ENCODE results near the gene MATN4.
A peak's percentile ranks its signal among the peaks of the same experiment; 100 is the strongest.

Gene MATN4

DNA sequence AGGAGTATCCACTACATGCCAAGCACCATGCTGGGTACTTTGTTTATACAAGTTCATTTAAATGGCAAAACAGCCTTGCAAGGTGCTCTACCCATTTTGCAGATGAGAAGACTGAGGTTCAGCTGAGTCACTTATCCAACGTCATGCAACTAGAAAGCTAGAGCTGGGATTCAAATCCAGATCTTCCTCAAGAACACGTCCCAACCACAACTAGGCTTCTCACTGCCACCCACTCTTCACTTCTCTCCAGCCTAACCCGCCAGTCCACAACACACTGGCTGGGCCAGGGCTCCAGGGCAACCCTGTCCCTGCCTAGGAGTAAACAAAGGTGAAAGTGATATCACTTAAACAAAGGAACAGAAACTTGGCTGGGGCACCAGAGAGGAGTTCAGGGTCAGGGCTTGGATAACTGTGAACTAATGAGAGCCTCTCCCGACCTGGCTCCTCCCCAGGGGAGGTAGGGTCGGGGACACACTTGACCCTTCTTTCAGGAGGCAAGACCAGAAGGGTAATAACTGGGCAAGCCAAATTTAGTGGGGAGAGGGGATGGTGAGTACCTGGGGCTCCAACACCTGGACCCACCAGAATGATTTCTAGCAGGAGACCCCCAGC, 32.2 kb upstream of the MATN4 start:
- DNase-seq: no peak

DNA sequence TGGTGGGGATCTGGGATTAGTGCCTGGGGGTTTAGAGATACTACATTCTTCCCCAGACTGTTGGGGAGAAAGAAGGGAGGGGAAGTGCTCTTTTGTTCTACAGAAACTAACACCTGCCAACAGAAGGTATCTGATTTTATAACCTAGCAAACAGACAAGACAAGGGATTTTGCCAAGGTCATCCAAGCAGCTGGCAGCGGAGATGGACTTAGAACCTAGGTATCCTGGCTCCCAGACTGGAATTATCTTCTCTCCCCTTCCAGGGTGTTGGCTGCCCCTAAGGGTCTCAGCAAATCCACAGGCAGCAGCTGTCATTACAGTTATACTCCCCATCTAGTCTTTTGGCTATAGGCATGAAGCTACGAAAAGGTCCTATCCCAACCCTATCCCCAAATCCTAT, 31.7 kb upstream of the MATN4 start:
- no peak for DNase-seq

DNA sequence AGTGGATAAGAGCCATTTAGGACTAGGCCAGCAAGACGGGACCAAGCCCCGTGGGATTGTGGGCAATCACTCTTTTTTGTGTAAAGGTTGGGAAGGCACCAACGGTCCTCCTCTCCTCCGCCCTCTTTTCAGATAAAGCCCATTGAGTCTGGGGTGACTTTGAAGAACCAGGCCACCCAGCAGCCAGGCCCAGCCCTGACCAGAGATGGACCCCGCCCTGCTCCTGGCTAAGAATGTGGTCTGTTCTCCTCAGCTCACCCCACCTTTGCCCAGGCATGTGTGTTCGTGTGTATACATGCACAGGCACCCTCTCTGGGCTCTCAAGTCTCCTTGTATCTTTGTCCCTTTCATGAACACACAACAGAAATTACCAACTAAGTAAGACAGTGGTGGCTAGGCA, 31.0 kb upstream of the MATN4 start:
- no peak for DNase-seq

DNA sequence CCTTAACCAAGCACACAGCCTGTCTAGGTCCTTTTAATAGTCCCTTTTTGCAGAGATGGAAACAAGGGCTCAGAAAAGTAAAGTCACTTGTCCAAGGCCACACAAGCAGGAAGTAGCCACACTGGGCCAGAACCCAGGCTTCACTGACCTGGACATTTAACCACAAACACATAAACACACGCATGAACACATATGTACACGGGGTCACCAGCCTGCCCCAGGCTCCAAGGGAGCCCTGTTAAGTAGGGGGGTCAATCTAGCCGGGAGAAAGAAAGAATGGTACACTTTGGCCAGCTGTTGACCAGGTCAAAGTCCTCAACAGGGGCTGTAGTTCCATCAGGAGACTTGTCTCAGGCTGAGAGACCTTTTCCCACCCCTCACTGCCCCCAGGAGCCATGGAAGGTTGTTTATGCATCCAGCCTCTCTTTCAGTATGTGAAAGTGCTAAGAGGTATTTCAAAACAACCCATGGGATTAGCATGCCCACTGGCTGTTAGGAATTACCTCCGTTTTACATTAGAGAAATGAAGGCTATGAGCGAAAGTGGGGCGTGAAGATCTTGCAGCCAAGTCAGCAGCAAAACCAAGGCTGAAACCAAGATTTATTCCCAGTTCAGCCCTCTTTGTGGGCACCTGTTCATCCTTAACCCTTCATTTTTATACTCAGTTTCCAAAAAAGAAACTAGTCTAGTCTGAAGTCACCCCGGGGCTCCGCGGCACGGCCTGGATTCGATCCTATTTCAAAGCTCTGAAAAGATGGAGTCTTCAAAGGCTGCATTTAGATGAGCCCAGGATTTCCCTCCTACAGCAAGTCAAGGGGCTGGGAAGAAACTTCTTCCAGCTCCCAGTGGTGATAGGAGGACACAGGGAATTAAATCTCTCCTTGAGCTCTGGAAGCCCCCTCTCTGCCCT, 30.3 kb upstream of the MATN4 start:
- no peak for DNase-seq

DNA sequence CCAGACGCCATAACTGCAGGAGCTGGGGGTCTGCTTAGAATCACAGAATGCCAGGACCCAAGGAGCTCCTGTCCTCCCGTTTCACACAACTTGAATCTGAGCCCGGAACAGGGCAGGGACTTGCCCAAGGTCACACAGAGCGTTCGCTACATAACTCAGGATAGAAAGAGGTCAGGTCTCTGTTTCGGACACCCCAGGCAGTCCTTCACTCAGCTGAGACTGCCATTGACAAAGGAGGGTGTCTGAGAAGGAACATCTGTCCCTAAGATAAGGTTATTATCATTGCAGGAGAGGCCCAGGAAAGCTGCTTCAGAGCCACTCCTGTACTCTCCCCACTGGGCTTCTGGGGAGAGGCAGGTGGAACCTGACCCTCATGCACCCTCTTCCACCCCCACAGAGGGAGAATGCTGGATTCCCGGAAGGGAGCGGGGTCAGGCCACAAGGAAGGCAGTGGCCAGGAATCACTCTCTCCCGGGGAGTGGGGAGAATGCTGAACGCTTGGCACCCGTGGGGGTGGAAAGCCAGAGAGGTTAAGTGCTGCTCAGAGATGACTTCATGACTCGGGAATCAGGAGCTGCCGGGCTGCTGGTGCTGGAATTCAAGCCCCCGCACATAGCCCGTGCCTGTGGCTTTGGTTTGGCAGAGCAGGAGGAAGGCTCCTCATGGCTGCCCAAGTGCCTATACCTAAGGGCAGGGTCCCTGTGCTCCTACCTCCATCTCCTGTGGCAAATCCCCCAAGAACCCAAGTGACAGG, 29.4 kb upstream of the MATN4 start:
- no peak for DNase-seq

DNA sequence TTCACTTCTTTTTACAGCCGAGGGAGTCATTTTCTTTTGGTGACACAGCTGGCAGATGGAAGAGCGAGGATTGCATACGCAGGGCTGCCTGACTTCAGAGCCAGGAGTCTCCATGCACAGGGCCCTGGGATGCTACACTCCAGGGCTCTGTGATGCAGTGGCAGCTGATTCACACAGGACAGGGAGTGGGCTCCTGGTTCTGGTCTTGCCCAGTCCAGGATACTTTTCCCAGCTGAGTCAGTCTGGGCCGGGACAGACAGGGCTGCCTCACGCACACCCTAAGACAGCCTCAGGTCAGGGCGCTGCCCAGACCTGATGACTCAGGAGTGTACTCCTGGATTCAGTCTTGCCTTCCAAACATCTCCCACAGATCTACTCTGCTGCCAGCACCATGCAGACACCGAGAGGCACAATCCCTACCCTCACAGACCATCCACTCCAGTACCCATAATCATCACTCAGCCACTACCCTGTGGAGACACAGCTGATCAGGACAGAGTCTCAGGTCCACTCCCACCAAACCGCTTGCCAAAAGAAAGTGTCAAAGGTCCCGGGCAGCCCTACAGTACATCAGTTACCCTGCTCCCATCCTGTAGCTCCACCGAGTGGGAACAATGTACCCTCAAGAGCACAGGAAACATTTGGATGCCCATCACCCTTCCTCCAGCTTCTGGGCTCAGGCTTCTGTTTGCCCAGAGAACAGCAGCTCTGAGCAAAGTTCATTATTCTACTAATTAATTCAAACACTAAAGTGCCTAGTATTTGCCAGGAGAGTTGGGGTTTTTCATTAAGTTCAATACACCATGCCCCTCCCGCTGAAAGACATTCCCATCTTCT, 28.6 kb upstream of the MATN4 start:
- no peak for DNase-seq

DNA sequence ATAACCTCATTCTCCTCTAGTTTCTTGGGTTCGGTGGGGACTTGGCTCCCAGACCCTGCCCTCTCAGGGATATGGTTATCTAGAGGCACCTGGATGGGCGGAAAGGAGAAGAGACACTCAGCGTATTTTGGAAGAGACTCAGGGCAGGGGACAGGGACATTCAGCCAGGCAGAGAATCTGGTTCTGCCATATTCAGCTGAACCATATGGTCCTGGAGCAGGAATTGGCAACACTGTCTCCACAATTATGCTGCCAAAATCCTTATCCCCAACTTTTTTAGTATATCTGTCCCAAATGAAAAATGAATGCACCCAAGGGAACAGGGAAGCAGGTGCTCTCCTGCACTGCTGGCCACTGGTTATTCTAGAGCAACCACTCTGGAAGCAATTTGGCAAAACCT, 22.4 kb upstream of the MATN4 start:
- DNase-seq: no peak

DNA sequence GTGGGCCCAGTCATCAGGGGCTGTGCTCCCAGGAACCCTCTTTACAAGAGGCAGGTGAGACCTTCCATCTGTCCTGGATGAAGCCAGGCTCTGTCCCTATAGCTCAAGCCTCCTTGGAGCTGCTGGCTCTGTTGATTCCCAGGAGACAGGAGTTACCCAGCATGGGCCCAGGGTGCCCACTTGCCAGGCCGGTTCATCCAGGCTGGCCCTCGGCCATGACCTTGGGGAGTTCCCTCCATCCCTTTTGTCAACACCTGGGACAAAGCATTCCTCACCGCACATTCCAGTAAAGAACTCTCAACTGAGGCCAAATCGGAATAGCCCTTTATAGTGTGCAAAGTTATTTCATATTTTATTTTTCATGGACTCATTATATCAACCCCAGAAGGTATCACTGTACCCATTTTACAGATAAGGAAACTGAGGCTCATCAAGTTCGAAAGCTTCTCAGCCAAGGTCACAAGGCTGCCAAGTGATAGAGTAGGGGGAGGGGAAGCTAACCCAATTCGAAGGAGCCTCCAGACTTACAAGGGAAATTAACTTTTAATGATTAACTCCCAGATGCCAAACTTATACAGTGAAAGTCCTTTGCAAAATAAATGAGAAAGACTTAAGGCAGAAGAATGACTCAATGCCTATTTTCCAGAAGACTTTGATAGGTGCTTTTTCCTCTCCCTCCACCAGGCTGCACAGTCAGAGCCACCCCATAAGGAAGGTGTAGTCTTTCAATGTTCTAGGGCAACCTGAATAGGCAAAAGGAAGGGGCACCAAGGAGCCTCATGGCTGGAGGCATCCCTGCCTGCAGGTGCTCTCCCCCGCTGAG, 21.6 kb upstream of the MATN4 start:
- no peak for DNase-seq

DNA sequence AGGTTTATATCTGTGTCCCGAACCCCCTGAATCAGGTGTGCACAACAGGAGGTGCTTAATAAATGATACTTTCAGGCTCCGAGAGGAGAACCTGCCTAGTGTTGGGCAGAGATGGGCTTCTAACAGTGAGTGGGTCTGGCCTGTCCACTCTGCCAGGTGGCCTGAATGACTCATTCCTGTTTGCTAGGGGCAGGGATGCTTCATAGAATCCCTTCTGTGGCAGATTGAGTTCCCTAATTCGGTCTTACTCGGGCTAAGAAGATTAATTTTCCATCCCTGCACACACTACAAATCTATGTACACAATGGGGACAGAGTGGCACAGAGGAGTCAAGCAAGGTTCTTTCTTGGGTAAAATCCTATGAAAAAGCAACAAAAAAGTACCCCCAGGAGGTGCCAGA, 20.4 kb upstream of the MATN4 start:
- DNase-seq: no peak

DNA sequence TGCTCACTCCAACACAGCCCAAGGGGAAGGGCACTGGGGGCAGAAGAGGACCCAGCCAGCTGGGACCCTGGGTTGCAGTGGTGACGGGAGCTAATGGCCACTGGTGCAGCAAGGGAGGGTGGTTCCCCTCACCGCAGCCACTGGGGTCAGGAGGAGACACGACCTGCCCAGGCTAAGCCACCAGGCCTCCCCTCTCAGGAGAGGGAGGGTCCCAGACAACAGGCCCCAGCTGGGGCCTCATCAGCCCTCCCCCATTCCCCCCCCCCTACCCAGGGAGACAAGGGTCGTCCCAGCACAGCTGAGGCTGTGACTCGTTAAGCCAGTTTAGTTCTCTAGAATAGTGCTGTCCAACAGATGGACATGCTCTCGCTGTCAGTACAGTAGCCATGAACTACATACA, 17.3 kb upstream of the MATN4 start:
- no peak for DNase-seq

DNA sequence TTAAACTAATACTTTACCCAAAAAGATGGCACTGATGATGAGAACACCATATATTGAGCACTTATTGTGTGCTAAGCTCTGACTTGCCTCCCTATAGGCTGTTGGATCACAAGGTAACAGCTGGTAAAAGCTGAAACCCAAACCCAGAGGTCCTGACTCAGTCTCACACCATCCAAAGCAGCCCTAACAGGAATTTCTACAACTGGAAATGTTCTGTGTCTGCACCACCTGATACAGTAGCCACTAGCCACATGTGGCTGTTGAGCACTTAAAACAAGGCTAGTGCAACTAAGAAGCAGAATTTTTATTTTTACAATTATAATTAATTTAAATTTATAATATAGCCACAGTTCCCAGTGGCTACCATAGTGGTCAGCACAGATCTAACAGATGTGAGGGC, 15.6 kb upstream of the MATN4 start:
- DNase-seq: no peak

DNA sequence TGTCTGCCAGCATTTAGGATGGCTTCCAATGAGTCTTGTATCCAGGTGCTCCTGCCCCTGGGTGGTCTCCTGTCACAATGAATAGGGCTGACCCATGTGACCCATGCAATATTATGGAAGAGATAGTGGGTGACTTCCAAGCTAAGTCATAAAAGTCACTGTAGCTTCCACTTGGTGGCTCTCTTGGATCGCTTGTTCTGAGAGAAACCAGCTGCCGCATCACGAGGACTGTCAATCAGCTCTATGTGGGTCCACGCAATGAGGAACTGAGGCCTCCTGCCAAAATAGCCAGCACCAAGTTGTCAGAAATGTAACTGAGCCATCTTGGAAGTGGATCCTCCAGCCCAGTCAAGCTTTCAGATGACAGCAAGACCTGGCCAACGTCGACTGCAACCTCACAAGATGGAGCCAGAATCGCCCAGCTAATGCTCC, 14.9 kb upstream of the MATN4 start:
- no peak for DNase-seq

DNA sequence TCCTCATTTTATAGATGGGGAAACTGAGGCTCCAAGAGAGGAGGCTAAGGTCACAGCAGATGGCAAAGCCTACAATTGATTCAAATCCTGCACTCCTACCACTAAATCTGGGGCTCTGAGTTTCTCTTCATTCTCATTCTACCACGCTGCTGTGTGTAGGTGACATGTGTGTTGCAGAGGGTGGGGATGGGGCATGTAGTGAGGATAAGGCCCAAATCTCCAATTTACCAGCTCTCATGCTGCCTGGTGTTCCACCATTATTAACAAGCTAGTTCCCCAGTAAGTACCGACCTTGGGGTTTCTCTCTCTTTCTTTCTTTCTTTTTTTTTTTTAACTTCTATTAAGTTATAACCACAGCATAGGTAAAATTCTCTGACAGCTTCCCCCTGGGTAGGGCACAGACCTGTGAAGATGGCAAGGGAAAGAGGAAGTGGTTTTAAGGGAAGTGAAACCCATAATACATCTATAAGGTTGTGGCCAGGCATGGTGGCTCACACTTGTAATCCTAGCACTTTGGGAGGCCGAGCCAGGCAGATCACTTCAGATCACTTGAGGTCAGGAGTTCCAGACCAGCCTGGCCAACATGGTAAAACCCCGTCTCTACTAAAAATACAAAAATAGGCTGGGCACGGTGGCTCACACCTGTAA, 13.0 kb upstream of the MATN4 start:
- peak in 3 of 6 experiments; percentile 14 to 30 (median 24) for DNase-seq

DNA sequence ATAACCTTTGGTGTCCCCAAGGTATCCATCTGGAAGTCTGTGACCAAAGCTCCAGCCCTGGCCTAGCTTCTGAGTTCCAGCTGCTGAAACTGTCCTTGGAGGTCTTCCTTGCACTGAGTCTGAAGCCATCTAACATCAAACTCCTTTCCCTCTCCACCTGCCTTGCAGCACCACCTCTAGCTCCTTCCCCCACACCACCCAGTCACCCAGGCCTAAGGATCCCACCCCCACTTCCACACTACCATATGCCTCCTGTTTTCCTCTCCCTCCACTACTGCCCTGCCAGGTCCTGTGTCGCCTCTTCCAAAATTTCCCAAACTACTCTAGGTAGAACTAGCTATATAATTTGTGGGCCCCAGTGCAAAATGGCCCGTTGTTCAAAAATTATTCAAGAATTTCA, 10.8 kb upstream of the MATN4 start:
- DNase-seq: no peak

DNA sequence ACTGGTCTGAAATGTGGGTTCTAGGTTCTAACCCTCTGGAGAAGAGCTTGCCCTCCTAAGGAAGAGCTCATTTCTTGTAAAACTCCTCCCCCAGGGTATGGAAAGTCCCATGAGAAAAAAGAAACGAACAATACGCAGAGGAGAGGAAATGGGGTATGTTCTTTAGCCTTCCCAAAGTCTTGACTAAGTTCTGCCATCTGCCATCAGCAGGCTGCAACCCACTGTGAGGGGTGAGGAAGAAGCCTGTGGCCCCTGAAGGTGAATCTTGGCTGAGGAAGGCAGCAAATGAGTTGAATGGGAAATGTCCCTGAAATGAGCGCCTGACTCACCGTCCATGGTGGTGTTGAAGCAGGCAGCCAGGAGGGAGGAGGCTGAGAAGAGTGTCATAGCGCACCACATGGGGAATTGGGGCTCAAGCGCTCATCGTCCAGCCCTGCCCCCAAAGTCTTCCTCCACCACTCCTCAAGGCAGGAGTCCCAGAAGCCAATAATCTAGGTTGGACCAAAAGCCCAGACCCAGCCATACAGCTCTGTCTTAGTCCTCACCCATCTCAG, 10.4 kb upstream of the MATN4 start:
- DNase-seq: no peak

DNA sequence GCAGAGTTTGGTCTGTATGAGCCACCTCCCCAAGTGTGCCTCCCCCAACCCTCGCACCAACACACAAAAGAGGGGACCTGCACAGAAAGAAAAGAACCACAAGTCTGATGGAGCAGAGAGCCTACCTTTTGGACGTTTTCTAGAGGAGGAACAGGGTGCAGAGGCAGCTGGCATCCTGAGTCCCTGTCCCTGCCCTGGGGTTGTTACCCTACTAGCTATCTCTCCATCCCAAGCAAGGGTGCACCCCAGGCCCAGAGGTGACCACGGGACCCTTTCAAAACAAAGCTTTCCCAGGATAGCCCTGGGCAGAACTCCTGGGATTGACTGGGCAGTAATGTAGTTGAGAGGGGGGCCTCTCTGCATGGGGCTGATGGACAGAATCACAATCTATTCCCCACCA, 9.7 kb upstream of the MATN4 start:
- DNase-seq: no peak

DNA sequence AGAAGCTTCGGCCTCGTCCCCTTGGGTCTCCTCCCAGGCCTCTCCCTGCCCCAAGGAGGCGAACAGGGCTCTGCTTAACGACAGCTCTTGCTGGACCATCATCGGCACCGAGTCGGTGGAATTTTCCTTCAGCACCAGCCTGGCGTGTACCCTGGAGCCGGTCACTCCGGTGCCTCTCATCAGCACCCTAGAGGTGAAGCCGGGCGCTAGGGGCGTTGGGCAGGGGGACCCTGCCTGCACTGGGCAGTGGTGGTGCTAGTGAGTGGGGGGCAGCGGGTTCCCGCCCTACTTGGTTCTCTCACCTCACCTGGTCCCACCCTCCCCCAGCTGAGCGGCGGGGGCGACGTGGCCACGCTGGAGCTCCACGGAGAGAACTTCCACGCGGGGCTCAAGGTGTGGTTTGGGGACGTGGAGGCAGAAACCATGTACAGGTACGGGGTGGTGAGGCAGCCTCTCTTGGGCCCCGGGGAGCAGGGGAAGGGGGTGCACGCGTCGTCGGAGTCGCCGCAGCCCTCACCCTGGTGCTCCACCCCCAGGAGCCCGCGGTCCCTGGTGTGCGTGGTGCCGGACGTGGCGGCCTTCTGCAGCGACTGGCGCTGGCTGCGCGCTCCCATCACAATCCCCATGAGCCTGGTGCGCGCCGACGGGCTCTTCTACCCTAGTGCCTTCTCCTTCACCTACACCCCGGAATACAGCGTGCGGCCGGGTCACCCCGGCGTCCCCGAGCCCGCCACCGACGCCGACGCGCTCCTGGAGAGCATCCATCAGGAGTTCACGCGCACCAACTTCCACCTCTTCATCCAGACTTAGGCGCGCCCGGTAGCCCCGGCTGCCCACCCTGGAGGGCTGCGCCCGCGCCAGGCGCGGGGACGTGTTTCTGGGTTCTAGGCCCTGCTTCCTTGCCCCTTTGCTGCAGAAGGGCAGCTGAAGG, 8.3 kb upstream of the MATN4 start:
- DNase-seq: no peak

DNA sequence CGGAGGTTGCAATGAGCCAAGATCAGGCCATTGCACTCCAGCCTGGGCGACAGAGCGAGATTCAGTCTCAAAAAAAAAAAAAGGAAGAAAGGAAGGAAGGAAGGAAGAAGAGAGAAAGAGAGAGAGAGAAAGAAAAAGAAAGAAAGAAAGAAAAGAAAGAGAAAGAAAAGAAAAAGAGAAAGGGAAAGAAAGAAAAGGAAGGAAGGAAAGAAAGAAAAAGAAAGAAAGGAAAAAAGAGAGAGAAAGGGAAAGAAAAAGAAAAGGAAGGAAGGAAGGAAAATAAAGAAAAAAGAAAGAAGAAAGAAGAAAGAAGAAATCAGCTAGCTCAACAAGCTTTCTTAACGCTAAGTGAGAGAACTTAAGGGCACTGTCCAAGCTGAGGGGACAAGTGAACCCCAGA, 7.6 kb upstream of the MATN4 start:
- DNase-seq: no peak

DNA sequence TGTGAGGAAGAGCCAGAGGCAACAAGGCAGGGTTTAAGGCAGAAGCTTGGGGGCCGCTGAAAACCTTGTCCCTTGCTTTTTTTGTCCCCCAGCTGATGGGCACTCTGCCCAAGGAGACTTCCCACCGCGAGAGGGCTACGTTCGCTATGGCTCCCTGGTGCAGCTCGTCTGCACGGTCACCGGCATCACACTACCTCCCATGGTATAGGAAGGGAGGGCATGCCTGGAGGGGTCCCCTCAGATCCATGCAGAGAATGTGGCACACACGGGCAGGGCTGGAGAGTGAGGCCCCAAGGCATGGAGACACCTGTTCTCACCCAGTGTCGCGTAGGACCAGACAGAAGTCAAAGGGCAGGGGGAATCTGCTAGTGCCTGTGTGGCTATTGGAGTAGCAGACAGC, 5.8 kb upstream of the MATN4 start:
- DNase-seq: no peak
